HuH-7.5 (cell line): Measurements from ENCODE around the gene DAB2IP.
A peak's percentile ranks its signal among the peaks of the same experiment; 100 is the strongest.

Source experiments
- DNase-seq: peaks from one replicate; pipeline ENCODE4 v3.0.0; 2011; ENCODE audit warnings: low spot score

The DAB2IP gene

GRCh38 chr9:121703014-121703734, 51.7 kb downstream of the DAB2IP start:
- peak; percentile 41 for DNase-seq

- no peak for DNase-seq
Observed at GRCh38 chr9:121704281-121704680, 52.8 kb downstream of the DAB2IP start.

GRCh38 chr9:121706149-121706750, 54.8 kb downstream of the DAB2IP start:
- no peak for DNase-seq

DNA sequence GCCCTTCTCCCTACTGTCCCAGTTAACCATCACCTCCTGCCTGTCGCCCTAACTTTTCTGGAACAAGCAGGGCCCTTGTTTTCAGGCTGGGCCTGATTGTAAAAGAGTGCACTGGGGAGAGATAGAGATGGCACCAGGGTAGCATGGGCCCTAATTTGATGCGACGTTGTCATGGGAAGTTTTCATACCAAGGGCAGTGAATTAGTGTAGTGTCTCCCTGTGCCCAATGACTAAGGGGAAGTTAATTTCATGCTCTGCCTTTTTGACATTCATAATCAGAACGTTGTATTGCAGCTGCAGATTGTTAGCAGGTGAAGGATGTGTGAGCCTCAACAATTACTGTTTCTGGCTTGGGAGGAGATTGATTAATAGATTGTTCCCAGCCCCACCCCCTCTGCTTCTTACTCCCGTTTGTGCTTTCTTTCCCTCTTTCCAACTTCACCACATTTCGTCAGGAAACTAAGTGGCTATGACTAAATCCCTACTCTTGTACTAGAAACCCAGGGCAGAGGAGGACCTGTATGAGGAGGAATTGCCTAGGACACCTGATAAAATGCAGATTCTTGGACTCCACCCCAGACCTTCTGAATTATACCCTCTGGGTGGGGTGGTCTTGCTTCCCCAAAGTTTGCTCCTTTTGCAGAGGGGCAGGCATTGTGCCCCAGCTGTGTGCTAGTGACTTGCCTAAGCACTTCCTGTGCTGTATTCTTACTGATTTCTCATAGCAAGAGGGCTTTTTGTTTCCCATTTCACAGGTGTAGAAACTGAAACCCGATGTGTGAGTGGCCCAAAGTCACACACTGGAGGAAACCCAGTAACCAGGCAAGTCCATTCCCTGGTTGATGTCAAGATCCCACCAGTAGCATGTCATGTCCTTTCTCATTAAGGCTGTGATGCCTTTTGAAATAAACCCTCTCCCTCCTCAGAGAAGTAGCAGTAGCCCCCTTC, 56.3 kb downstream of the DAB2IP start:
- no peak for DNase-seq

GRCh38 chr9:121708768-121709488, 57.5 kb downstream of the DAB2IP start:
- DNase-seq, result no peak

DNA sequence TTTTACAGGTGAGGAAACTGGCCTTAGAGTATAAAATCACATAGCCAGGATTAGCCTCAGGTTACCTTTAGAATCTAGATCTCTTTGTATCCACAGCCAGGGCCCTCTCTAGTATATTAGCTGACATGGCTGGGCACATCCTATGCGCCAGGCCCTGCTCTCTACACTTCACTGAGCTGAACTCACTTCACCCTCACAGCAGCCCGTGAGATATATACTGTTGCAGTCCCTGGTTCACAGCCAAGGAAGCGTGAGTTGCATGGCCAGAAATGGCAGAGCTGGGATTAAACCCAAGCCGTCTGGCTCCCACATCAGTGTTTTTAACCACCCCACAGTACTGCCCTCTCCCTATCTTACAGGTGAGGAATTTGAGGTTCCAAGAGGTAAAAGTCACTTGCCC, 58.4 kb downstream of the DAB2IP start:
- DNase-seq, result no peak

DNA sequence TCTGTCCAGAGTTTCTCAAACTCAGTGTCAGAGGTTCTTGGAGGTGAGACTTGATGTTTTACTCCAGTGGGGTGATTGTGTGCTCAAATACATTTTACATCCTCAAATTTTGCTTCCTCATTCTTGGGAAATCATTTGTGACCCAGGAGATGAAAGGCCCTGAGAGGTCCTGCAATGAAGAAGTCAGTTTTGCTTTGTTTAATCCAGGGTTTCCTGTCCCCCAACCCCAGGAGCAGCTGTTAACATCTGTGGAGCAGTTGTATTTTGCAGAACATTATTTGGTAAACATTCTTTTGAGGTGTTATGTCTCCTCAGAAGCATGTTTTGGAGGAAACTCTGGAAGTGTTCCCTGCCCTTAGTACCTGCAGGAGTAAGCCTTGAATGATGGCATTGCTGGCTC, 59.8 kb downstream of the DAB2IP start:
- no peak for DNase-seq

- no peak for DNase-seq
Observed at GRCh38 chr9:121711797-121712196, 60.4 kb downstream of the DAB2IP start.

GRCh38 chr9:121713400-121714070, 62.1 kb downstream of the DAB2IP start:
- DNase-seq, result no peak

- no peak for DNase-seq
Observed at GRCh38 chr9:121714075-121714705, 62.8 kb downstream of the DAB2IP start.

DNA sequence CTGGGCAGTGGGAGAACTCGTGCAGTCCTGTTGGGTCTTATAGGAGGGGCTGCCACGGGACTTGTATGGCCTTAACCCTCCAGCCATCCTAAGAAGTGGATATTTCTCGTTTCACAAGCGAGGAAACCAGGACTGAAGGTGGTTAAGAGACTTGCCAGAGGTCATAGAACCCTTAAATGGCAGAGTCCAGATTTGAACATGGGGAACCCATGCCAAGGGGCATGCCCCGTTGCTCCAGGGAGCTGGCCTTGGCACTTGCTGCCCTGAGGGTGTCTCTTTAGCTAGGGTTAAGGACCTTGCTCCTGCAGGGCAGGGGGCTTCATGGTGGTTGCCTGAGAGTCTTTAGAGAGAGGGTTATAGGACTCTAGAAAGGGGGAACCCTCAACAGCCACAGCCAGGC, 63.4 kb downstream of the DAB2IP start:
- no peak for DNase-seq

DNA sequence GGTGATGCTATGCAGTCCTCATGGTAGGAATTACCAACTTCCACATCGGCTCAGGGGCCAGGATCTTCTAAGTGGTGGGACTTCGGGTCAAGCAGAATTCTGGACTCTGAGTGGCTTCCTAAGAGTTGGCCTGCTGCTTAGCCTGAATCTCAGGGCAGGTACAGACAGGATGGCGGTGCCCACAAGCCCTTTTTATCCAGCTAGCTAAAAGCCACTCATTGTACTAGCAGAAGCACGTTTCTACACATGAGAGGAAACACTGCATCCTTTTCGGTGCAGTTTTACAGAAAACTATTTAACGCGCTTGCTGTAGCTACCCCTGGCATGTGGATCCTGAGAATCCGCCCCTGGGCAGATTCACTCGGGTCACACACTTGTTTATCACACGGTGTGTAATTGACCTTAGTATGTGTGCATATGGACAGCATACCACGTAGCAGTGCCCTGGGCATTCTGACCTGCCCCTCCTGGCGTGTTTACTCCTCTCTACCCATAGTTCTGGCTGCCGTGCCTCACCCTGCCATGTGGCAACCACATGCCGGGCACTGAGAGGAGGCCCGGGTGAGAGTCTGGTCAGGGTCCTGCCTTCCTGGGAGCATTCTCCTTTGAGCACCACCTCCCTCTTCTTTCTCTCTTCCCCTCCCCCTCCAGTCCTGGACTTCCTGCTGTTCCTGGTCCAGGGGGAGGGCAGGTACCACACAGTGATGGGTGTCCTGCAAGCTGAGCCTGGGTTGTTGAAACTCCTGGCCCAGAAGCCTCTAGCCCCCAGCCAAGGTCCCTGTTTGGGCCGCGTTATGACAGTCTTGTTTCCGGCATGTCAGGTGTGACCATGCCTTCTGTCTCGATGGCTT, 65.9 kb downstream of the DAB2IP start:
- DNase-seq, result no peak

- no peak for DNase-seq
Observed at GRCh38 chr9:121718084-121718483, 66.7 kb downstream of the DAB2IP start.

- no peak for DNase-seq
Observed at GRCh38 chr9:121718501-121718900, 67.1 kb downstream of the DAB2IP start.

GRCh38 chr9:121720311-121721057, 69.0 kb downstream of the DAB2IP start:
- no peak for DNase-seq

- no peak for DNase-seq
Observed at GRCh38 chr9:121721058-121721350, 69.6 kb downstream of the DAB2IP start.

GRCh38 chr9:121721770-121722169, 70.3 kb downstream of the DAB2IP start:
- no peak for DNase-seq

DNA sequence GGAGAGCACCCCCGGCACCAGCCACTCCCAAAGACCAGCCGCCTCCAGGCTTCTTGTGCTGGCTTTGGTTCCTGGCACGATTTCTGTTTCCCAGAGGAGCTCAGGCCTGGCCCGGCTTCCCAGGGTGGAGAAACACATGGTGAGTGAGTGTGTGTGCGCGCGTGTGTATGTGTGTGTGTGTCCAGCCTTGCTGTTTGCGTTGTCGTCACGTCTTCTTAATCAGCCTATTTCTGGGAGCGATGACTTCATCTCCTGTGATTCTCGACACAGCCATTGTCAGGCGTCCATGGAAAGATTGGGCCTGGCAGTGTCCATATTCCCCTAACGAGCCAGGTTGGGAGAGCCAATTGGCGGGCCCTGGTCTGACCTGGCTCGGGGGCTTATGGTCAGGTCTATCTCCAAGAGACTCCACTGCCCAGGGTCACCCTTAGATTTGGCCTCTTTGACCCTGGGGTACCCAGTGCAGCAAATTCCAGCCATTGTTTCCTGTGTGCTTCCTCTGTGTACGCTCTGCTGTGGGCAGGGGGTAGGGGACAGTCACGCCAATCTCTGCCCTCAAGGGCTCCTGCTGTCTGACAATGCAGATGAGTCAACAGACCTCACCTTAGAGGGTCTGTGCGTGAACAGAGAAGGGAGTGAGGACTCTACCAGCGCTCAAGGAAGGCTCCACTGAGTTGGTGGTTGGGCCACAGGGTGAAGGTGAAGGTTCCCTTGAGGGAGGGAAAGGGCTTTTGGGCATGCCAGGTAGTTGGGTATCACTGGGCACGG, 73.8 kb downstream of the DAB2IP start:
- no peak for DNase-seq
